Upper lobe of left lung (tissue), 4 donors: ENCODE measurements around the gene ALOX12B.

Experiments used
- EP300 ChIP-seq, 4 donors: sonication (generic); formaldehyde crosslinking; IDR thresholded peaks; one replicate each; pipeline ENCODE4 v1.5.1; 2017; ENCODE audit warnings: antibody characterized with exemption in 4 of 4, control low read depth in 2 of 4
- POLR2A ChIP-seq, 4 donors: fragments of 450-650 bp; IDR thresholded peaks; one replicate each; pipeline ENCODE4 v1.5.1; 2016 to 2017; ENCODE audit warnings: antibody characterized with exemption in 4 of 4, mild to moderate bottlenecking in 2 of 4
- TF ChIP-seq, protein P1 (sequence below), 6 experiments: fragments of 450-650 bp in 4 of 6; fragments of 200-600 bp in 2 of 6; sonication (generic) in 2 of 6; IDR thresholded peaks; one replicate each; pipeline ENCODE4 v1.5.1; 2016 to 2019; ENCODE audit warnings: antibody characterized with exemption in 6 of 6

DNA sequence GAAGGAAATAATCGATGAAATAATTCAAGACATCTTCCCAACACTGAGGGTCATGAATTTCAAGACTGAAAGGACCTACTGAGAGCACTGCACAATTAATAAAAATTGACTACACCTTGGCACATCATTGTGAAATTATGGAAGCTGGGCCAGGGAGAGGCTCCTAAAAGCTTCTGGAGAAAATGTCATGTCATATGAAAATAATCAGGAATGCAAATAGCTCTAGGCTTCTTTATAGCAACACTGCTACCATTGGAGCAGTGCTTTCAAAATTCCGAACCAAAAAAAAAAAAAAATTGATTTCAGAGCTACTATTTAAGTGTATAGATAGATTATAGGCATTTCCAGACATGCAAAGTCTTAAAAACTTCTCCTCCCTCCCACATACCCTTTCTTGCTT, 55.1 kb downstream of the ALOX12B start:
- no peak for TF ChIP-seq POLR2A (IDR thresholded peaks at IDR 0.05)
- no peak for TF ChIP-seq EP300 (IDR thresholded peaks at IDR 0.05)
- TF ChIP-seq, protein P1, sequence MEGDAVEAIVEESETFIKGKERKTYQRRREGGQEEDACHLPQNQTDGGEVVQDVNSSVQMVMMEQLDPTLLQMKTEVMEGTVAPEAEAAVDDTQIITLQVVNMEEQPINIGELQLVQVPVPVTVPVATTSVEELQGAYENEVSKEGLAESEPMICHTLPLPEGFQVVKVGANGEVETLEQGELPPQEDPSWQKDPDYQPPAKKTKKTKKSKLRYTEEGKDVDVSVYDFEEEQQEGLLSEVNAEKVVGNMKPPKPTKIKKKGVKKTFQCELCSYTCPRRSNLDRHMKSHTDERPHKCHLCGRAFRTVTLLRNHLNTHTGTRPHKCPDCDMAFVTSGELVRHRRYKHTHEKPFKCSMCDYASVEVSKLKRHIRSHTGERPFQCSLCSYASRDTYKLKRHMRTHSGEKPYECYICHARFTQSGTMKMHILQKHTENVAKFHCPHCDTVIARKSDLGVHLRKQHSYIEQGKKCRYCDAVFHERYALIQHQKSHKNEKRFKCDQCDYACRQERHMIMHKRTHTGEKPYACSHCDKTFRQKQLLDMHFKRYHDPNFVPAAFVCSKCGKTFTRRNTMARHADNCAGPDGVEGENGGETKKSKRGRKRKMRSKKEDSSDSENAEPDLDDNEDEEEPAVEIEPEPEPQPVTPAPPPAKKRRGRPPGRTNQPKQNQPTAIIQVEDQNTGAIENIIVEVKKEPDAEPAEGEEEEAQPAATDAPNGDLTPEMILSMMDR (IDR thresholded peaks at IDR 0.05): no peak
